Neural cell (in vitro differentiated cells): Measurements from ENCODE around the gene NPW.

ENCODE experiments used
- CTCF ChIP-seq: fragments of 450-650 bp; IDR thresholded peaks from 2 replicates; pipeline ENCODE4 v1.5.1; 2014; ENCODE audit warnings: antibody characterized with exemption, mild to moderate bottlenecking, moderate library complexity; ENCODE audit not compliant: poor library complexity, severe bottlenecking
- EZH2 ChIP-seq: fragments of 200-600, 300-800 bp; shearing (Covaris generic), sonication (generic); IDR thresholded peaks from 2 replicates; pipeline ENCODE4 v1.6.1; 2014; ENCODE audit warnings: antibody characterized with exemption, low read length, borderline replicate concordance, mild to moderate bottlenecking; ENCODE audit not compliant: insufficient read depth, poor library complexity, severe bottlenecking
- REST ChIP-seq: IDR thresholded peaks from 2 replicates; pipeline ENCODE4 v1.6.1; 2012; ENCODE audit warnings: borderline replicate concordance

- TF ChIP-seq CTCF (no peak), REST (no peak), EZH2 (no peak)
Measured at GRCh38 chr16:2064368-2064945, 44.9 kb downstream of the NPW start.
